ENCODE measurements around the gene DHX35.

DHX35 gene

GRCh38 chr20:39032997-39033396, 70.9 kb downstream of the DHX35 start:
- no peak for DNase-seq

- DNase-seq = no peak
Measured at GRCh38 chr20:39036011-39036410, 73.9 kb downstream of the DHX35 start.

GRCh38 chr20:39036851-39037250, 74.7 kb downstream of the DHX35 start:
- no peak for DNase-seq

GRCh38 chr20:39038047-39038446, 75.9 kb downstream of the DHX35 start:
- DNase-seq = no peak

- no peak for DNase-seq
Measured at GRCh38 chr20:39038495-39038894, 76.4 kb downstream of the DHX35 start.

- no peak for DNase-seq
Measured at GRCh38 chr20:39039261-39039660, 77.1 kb downstream of the DHX35 start.

- DNase-seq = no peak
Measured at GRCh38 chr20:39040116-39040515, 78.0 kb downstream of the DHX35 start.

- DNase-seq = no peak
Measured at GRCh38 chr20:39041067-39041466, 78.9 kb downstream of the DHX35 start.

GRCh38 chr20:39042279-39043150, 80.4 kb downstream of the DHX35 start:
- DNase-seq = no peak

GRCh38 chr20:39044501-39044900, 82.4 kb downstream of the DHX35 start:
- DNase-seq = no peak

- no peak for DNase-seq
Measured at GRCh38 chr20:39045676-39046075, 83.5 kb downstream of the DHX35 start.

GRCh38 chr20:39047417-39047985, 85.4 kb downstream of the DHX35 start:
- DNase-seq = no peak

GRCh38 chr20:39048000-39048696, 86.0 kb downstream of the DHX35 start:
- DNase-seq = peak; percentile 73

GRCh38 chr20:39049148-39049547, 87.0 kb downstream of the DHX35 start:
- no peak for DNase-seq

GRCh38 chr20:39049684-39050554, 87.8 kb downstream of the DHX35 start:
- DNase-seq = peak; percentile 82

- no peak for DNase-seq
Measured at GRCh38 chr20:39050555-39050902, 88.4 kb downstream of the DHX35 start.

- no peak for DNase-seq
Measured at GRCh38 chr20:39052676-39053075, 90.5 kb downstream of the DHX35 start.

GRCh38 chr20:39057143-39057542, 95.0 kb downstream of the DHX35 start:
- no peak for DNase-seq

GRCh38 chr20:39057911-39058310, 95.8 kb downstream of the DHX35 start:
- no peak for DNase-seq

GRCh38 chr20:39059036-39059435, 96.9 kb downstream of the DHX35 start:
- no peak for DNase-seq

- no peak for DNase-seq
Measured at GRCh38 chr20:39066471-39067242, 104.5 kb downstream of the DHX35 start.

- DNase-seq = no peak
Measured at GRCh38 chr20:39067526-39068216, 105.5 kb downstream of the DHX35 start.

All from CD4-positive, alpha-beta T cell treated with Interleukin-21 for 1 hour (primary cell).